ENCODE measurements around the gene GIPC2. TPM values are rescaled to one million over a fixed set of nuclear protein-coding genes. Genes with fewer than 3 reads are reported as not detected.

The GIPC2 gene
- total RNA-seq, 1 donor from 2014 or later, result 0.64 TPM

DNA sequence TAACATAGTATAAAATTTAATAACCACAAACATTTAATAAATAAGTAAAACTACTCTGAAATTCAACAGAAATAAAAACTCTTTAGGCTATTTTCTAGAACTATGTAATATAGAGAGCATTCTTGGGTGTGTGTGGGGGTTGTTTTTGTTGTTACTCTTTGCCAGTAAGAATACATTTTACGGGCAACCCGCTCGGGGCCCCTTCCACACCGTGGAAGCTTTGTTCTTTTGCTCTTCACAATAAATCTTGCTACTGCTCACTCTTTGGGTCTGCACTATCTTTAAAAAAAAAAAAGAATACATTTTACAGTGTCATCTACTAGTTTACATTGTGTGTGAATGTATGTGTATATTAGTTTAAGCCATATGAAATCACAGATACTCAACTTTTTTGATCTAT is 16.0 kb upstream of the GIPC2 start:
- Histone ChIP-seq H3K9me3 (no peaks in the 10 kb centered on the region), H3K4me3 (no peak overlapping the region), H3K4me1 (no peaks in the 10 kb centered on the region), H3K27me3 (no peaks in the 10 kb centered on the region), H3K36me3 (no peaks in the 10 kb centered on the region), H3K27ac (no peak overlapping the region)
- intact Hi-C loops (cut with DNase I), result no loop called here
- TF ChIP-seq, protein P1, sequence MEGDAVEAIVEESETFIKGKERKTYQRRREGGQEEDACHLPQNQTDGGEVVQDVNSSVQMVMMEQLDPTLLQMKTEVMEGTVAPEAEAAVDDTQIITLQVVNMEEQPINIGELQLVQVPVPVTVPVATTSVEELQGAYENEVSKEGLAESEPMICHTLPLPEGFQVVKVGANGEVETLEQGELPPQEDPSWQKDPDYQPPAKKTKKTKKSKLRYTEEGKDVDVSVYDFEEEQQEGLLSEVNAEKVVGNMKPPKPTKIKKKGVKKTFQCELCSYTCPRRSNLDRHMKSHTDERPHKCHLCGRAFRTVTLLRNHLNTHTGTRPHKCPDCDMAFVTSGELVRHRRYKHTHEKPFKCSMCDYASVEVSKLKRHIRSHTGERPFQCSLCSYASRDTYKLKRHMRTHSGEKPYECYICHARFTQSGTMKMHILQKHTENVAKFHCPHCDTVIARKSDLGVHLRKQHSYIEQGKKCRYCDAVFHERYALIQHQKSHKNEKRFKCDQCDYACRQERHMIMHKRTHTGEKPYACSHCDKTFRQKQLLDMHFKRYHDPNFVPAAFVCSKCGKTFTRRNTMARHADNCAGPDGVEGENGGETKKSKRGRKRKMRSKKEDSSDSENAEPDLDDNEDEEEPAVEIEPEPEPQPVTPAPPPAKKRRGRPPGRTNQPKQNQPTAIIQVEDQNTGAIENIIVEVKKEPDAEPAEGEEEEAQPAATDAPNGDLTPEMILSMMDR (IDR thresholded peaks at IDR 0.05), result no peak
- no peak for DNase-seq (ENCODE audit: low spot score in 2 of 2)

DNA sequence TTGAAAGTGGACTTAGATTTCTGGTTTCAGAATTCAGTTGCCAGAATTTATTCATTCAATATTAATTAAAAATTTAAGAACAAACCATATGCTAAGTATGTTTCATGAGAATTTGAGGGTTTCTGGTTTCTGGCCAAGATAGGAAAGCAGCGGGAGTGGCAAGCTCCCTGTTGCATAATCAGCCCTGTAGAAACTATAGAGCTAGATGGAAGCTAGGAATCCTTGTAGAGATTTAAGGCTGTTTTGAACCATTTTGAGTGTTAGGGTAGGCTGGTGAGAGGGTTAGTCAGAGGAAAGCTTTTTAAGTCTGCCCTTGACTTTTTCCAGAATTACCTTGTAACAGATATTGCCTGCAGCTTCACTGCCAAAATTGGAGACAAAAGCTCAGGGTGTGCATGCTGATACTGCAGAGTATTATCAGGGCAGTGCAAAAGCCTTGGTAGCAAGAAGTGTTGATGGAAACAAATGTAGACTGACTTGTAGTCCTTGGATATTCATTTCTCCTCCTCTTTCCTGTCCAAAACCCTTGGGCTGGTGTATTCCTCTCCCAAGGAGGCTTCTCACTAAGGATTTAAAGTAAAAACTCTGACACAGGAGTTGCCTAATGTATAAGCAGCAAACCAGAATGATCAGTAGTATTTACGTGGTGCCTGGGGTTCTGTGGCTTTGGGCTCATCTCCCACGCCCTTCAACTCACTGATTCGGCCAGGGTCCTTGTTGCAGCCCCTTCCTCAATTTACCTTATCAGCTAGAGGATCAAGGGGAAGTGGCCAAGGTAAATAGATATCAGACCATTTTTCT is 12.6 kb upstream of the GIPC2 start:
- Histone ChIP-seq H3K36me3 (no peaks in the 10 kb centered on the region), H3K9me3 (no peaks in the 10 kb centered on the region), H3K27me3 (no peaks in the 10 kb centered on the region), H3K4me3 (no peak overlapping the region), H3K4me1 (no peaks in the 10 kb centered on the region), H3K27ac (no peak overlapping the region)
- TF ChIP-seq, protein P1 (IDR thresholded peaks at IDR 0.05), result no peak
- DNase-seq (ENCODE audit: low spot score in 2 of 2), result no peak
- intact Hi-C loops (cut with DNase I), result no loop called here

DNA sequence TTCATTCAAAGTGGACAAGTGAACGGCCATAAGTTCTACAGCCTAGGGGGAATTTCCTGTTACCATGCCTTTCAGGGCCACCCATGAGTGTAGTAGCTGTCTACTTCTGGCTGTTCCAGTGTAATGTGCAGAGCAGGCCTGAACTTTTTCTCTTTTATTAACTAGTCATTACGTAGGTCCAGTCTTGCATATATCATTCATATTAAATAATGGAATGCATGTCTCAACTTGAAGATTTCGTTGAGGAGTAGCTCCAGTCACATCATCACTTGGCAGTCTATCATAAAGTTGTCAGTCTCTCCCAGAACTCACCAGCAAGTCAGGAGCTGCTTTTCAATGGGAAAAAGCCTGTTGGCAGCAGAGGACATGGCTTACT is 12.0 kb upstream of the GIPC2 start:
- H3K36me3 ChIP-seq, result no peaks in the 10 kb centered on the region
- H3K27ac ChIP-seq, result no peak overlapping the region
- intact Hi-C loops (cut with DNase I), result no loop called here
- TF ChIP-seq, protein P1 (IDR thresholded peaks at IDR 0.05), result no peak
- no peaks in the 10 kb centered on the region for H3K27me3 ChIP-seq
- DNase-seq (ENCODE audit: low spot score in 2 of 2), result no peak
- no peaks in the 10 kb centered on the region for H3K4me1 ChIP-seq
- no peak overlapping the region for H3K4me3 ChIP-seq
- no peaks in the 10 kb centered on the region for H3K9me3 ChIP-seq

DNA sequence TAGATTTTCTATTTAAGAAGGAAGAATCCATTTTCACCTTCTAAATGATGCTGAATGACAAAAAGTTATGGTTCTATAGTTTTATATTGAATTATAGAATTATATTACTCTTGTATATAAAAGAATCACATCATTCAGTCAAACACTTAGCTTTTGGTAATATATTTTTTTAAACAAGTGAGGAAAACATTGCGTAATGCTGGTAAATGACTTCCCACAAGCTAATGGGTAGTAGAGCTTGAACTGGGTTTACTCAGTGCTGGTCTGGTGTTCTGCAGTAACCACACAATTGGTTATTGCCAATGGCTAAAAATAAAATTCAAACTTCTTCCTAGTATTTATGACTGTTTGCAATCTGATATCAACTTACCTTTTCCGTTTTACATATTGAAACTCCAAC is 10.6 kb upstream of the GIPC2 start:
- Histone ChIP-seq H3K9me3 (no peaks in the 10 kb centered on the region), H3K4me3 (no peak overlapping the region), H3K27ac (no peak overlapping the region), H3K27me3 (no peaks in the 10 kb centered on the region), H3K4me1 (no peaks in the 10 kb centered on the region), H3K36me3 (no peaks in the 10 kb centered on the region)
- intact Hi-C loops (cut with DNase I), result no loop called here
- DNase-seq (ENCODE audit: low spot score in 2 of 2), result no peak
- TF ChIP-seq, protein P1 (IDR thresholded peaks at IDR 0.05), result no peak

DNA sequence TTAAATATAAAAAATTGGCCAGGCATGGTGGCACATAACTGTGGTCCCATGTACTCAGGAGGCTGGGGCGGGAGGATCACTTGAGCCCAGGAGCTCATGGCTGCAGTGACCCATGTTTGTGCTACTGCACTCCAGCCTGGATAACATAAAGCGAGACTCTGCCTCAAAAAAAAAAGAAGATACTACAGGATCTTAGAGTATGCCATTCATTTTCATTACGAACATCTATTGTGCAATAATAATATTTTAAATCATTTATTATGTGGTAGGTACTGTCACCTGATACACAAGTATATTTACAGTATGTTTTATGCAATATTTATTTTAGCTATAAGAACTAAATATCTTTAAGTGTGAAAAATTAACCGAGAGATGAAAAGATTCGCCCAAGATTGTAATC is 9.3 kb upstream of the GIPC2 start:
- Histone ChIP-seq H3K27ac (no peak overlapping the region), H3K36me3 (no peaks in the 10 kb centered on the region), H3K27me3 (no peaks in the 10 kb centered on the region), H3K9me3 (no peaks in the 10 kb centered on the region), H3K4me3 (no peak overlapping the region), H3K4me1 (no peaks in the 10 kb centered on the region)
- intact Hi-C loops (cut with DNase I), result no loop called here
- no peak for DNase-seq (ENCODE audit: low spot score in 2 of 2)
- TF ChIP-seq, protein P1 (IDR thresholded peaks at IDR 0.05), result no peak
